Suppressor macrophage (primary cell): ENCODE measurements around the gene POLRMT.
"Not testable (repeated sequence)": the region's sequence is repeated elsewhere in the genome, so short reads cannot be mapped to it uniquely, and the experiment has no call there.

Experiments used
- DNase-seq, 4 experiments: peaks; one replicate each; pipeline ENCODE4 v3.0.0-alpha.2; 2020 to 2022
- total RNA-seq, 17 experiments: gene quantifications; one replicate each; lab custom pipeline; 2026; ENCODE audit warnings: mixed read lengths in 6 of 17, inconsistent platforms in 3 of 17; lab: John Stamatoyannopoulos, UW

POLRMT gene
- total RNA-seq, result 6.5 to 56.6 (median 18.8) reads per million in 17 experiments

GRCh38 chr19:633068-633785 lies at the start of gene POLRMT:
POLRMT (minus strand) TSS chr19:633537; CDS start chr19:633512, 25 bp downstream.
- peak; percentile 98 to 99 (median 99) for DNase-seq

GRCh38 chr19:682678-683320 lies 49.5 kb upstream of the POLRMT start:
- no peak for DNase-seq

- DNase-seq, result peak; percentile 96 to 99 (median 96)
Measured at GRCh38 chr19:681029-682019, 48.0 kb upstream of the POLRMT start.

- peak; percentile 98 to 100 (median 99) for DNase-seq
Measured at GRCh38 chr19:680287-681028, 47.1 kb upstream of the POLRMT start.

DNA sequence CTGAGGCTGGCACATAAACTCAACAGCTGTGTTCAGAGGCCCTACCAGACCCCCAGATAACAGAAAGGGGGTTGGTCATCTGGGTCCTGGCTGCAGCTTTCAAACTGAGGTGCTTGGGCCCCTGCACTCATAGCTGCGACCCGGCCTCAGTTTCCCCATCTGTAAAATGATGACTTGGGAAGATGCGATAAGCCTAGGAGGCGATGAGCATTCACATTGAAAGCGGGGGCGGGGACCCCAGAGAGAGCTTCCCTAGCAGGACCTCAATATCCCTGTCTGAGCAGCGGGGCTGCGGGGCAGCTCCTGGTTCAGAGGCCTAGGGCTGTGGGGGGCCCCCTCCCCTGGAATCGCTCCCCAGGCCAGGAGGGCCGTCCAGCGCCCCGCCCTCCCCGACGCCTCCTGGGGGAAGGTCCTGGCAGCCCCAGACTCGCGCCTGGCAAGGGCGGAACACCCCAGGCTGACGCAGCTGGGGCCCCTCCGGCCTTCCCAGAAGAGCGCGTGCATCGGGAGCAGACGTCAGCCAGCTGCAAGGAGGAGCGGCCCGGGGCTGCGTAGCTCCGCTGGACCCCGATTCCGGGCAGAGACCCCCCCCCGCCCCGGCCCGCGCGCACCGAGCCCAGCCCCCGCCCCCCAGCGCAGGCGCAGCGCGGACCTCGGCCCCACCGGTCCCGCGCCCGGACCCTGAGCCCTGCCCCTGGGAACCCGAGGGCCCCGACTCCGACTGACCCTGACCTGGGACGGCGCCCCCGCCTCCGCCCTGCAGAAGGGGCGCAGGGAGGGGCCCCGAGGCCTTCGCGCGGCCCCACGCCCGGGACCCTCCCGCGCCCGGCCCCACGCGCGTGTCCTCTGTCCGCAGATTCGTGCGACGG lies 46.3 kb upstream of the POLRMT start:
- peak; percentile 74 to 86 (median 80) for DNase-seq

- DNase-seq, result no peak
Measured at GRCh38 chr19:678791-679388, 45.6 kb upstream of the POLRMT start.

DNA sequence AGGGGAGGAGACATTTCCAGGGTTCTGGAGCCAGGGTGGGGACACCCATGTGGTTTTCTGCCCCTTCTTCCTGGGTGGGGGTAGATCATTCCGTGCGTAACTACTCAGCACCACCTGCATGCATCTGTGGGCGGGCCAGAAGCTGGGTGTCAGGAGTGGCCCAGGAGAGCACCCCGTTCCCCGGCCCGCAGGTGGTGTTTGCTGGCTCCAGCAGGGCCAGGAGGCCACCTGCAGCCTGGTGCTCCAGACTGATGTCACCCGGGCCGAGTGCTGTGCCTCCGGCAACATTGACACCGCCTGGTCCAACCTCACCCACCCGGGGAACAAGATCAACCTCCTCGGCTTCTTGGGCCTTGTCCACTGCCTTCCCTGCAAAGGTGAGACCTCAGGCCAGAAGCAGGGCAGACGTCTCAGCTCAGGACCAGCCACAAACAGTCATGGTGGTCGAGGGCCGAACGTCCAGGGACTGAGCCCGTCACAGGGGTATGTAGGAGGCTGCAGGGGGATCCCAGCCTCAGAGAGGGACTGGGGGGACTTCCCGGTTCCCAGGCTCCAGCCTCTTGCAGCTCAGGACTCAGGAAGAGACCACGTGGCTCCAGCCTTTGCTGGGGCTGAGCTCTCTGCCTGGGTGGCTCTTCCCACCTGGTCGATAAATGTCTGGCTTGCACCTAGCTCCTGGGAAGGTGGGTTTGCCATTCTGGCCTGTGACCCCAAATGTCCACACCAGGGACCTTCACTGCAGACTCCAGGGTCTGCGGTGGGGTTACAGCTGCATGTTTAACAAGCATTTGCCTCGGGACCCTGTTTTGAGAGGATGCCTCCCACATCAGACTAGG lies 44.5 kb upstream of the POLRMT start:
- no peak for DNase-seq

- DNase-seq, result no peak
Measured at GRCh38 chr19:677201-677600, 43.9 kb upstream of the POLRMT start.

GRCh38 chr19:676339-677105 lies 43.2 kb upstream of the POLRMT start, which contains the start of gene FSTL3:
FSTL3 (plus strand) TSS chr19:676392; CDS start chr19:676424, 32 bp downstream.
- peak in 2 of 4 experiments; percentile 53 to 68 for DNase-seq

- DNase-seq, result no peak
Measured at GRCh38 chr19:676007-676338, 42.6 kb upstream of the POLRMT start.

DNA sequence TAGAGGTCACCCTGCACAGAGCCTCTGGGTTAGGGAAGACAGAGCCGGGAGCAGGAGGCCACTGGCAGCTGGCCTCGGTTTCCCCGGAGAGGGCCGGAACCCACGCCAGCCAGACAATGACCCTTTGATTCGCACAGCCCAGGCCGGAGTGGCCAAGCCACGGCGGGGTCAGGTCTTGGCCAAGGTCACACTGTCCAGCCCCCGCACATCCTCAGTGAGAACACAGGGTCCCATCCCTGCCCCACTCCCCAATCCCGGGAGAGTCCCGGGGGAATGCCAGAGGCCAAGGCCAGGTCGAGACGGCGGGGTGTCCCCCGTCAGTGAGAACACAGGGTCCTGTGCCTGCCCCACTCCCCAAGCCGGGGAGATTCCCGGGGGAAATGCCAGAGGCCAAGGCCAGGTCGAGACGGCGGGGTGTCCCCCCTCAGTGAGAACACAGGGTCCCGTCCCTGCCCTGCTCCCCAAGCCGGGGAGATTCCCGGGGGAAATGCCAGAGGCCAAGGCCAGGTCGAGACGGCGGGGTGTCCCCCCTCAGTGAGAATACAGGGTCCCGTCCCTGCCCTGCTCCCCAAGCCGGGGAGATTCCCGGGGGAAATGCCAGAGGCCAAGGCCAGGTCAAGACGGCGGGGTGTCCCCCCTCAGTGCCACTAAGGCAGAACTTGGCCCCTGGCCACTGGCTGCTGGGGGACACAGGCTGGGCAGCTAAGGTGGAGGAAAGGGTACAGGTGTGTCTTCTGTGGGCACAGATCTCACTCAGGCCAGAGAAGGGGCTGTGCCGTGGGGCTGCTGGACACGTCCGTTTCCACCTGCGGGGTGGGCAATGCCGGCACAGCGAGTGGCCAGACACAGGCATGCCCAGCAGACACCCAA lies 41.2 kb upstream of the POLRMT start:
- no peak for DNase-seq

- DNase-seq, result no peak
Measured at GRCh38 chr19:670609-671075, 37.3 kb upstream of the POLRMT start.

- DNase-seq, result not testable (repeated sequence)
Measured at GRCh38 chr19:668675-669434, 35.5 kb upstream of the POLRMT start.

GRCh38 chr19:666985-667573 lies 33.7 kb upstream of the POLRMT start:
- not testable (repeated sequence) for DNase-seq

DNA sequence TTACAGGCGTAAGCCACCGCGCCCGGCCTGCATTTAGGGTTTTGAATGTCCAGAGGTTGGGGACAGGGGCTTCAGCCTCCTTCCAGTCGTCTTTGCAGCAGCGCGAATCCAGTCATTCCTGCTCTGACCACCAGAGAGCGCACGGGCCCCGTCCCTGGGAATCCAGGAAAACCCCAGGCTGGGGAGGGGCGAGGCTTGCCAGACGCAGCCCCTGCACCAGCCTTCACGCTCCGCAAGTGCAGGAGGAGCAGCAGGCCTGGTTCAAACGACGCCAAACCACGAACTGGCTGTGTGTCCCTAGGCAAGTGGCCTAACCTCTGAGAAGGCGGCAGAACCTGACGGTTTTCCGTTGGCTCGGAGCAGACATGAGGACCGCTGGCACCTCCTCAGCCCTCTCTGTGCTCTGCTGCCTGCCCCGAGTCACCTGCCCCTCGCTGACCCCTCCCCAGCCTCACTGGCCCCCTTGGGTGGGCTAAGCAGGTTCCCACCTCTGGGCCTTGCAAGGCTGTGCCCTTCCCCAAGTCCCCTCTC lies 31.6 kb upstream of the POLRMT start:
- DNase-seq, result peak; percentile 80 to 91 (median 88)

DNA sequence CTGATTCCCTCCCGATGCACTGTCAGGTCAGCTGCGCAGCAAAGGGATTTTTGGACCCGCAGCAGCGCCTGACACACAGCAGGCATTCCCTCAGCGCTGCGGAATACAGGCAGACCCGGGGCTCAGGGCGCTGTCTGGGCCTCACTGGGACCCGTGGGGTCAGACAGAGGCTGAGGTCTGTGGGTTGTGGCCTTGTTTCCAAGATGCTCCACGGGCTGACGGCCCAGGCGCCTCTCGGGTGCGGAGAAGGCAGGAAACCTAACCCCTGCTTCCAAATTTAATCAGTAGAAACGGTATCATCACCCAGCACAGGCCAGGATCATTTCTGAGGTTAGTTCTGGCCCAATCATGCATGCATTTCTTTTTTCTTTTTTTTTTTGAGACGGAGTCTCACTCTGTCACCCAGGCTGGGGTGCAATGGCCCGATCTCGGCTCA lies 30.4 kb upstream of the POLRMT start:
- no peak for DNase-seq
